NCI-H1105 (cell line): ENCODE measurements around the gene LAMC3.

Experiments used
- DNase-seq: peaks from one replicate; lab custom pipeline; 2025; lab: John Stamatoyannopoulos, UW

Gene LAMC3

DNA sequence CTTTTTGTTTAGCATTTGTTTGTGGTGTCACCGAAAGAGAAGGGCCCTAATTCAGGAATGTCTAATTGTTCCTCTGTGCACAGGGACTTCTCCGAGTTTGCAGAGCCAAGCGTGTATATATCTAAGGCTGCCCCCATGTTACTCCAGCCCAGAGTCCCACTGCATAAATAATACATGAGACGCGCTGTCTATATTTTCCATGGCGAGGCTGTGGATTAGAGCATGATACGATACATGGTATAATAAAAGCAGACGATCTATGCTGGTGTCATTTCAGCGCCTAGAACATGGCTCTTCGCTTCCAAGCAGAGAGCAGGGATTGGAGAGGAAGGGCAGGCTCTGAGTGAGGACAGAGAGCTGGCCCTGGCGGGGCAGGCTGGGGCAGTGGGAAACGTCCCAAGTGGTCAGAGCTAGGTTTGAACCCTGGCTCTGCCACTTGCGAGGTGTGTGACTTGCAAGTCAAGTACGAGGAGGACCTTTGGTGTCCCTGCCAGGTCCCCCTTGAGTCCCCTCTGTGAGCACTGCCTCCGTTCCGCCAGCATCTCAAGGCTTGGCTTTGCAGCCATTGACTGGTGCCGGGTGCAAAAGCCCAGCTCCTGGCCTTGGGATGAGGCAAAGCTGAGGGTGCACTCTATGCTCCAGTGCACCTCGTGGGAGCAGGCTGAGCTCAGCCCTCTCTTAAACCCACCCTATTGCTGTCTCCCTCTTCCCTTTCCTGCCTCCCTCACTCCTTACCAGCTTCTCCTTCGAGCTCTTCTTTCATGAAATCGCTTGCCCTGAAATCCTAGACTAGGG, 29.2 kb upstream of the LAMC3 start:
- DNase-seq, result no peak

DNA sequence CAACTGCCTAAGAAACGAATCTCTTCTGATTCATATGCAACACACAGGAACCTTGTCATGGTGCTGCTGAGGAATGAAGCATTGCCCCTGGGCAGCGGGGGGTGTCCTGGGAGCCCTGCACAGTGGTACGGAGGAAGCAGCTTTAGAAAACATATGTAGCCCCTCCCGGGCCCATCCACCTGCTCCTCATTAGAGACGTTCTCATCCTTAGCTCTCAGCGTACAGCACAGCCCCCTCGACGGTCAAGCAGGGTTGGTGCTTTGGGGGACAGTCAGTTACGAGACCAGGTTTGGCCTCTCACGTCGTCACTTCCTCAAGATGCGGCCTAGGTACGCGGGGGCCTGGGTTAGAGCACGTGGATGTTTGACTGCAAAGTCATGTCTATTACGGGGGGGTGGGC, 28.4 kb upstream of the LAMC3 start:
- no peak for DNase-seq

DNA sequence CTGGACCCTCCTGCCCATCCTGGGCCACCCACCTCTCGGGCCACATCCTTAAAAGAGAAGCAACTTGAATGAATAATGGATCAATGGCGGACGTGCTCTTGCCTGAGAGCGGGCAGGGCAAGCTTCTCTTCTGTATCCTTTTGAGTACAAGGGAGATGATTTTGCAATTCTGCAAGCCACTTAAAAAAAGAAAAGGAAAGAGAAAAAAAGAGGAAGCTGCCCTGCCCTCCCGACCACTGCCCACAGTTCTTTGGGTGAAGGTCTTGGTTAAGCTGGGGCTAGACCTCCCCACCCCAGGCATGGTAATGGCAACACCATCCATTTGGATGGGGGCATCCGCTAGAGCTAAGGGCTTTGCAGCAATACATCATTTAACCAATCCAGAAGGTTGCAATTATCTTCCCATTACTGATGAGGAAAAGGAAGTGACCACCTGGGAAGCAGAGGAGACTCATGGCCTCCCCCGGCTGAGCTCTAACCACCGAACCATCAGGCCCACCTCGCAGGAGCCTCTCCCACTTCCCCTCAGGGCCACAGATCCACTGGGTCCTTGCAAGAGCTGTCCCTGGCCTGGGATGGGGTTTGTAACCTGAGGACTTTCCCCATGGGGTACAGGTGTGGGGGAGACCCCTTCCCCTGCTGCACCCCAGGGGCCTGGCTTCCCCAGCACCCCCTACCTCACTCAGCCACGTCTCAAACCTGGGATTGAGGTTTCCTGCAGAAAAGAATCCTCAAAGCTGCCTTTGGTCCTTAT, 27.8 kb upstream of the LAMC3 start:
- no peak for DNase-seq

DNA sequence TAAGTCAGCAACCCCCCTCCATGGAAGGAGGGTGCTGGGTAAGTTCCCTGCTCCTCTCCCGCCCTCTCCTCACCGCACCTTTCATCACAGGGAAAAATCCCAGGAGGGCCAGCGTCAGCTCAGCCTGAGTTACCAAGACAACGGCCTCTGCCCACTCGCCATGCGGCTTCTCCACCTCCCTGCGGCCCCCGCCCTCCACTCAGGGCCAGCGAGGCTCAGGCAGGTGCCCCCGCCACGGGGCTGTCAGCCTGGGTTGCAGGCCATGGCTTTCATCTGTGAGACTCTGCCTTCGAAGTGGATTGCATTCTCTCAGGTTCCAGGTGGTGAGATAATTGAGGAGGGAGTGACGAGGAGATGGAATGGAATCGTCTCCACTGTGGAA, 27.2 kb upstream of the LAMC3 start:
- DNase-seq, result no peak

DNA sequence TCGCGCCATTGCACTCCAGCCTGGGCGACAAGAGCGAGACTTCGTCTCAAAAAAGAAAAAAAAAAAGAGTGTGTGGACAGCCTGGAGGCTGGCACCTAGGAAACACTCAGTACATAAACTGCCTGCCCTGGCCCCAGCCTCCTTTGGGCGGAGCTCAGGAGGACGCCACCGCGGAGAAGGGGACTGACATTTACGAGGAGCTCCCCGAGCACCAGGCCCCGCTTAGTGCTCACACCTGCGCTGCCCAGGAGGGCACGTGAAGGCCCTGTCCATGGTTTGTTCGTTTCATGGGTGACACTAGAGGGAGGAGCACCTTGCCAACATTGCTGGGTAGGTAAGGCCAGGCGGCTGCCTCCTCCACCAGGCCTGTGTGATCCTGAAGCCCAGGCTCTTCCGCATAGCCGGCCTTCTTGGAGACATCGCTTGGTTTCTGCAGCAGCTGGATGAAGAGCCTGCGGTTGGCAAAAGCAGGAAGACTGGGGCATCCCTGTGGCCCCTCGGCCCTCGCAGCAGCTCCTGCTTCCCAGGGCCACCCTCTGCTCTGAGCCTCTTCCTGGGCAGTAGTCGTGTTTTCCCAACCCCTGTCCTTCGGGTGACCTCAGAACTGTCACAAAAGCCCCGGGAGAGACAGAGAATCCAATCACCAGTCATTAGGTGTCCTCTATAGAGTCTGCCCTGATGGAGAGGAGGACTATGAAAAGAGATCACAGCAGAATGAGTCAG, 26.2 kb upstream of the LAMC3 start:
- DNase-seq, result no peak

DNA sequence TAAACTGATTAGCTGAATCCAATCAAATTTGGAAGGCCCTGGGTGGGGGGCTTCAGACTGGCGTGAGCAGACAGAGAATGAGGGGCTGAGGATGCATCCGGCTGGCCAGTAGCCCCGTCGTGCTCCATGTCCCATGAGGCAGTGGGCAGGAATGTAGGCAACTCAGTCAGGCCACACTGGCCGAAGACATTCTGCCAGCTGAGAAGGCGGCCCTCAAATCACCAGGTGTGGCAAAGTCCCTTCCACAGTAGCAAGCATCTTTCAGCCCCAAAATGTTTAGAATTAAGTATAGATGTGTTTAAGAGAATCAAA, 25.7 kb upstream of the LAMC3 start:
- no peak for DNase-seq

DNA sequence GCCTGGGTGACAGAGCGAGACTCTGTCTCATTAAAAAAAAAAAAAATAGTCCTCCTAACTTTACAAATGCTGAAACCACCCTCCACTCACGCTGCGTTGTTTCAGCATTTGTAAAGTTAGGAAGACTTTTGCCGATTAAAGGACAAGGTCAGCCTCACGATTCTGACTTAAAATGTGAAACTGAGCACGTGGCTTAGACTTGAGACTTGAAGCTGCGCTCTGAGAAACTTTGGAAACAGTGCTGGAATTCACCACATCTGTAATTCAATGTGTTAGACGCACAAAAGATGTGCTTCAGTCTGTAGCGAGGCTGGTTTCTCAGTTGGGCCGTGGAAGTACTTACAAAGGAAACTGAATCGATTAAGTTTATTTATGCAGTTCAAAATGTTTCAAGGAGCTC, 25.0 kb upstream of the LAMC3 start:
- no peak for DNase-seq

DNA sequence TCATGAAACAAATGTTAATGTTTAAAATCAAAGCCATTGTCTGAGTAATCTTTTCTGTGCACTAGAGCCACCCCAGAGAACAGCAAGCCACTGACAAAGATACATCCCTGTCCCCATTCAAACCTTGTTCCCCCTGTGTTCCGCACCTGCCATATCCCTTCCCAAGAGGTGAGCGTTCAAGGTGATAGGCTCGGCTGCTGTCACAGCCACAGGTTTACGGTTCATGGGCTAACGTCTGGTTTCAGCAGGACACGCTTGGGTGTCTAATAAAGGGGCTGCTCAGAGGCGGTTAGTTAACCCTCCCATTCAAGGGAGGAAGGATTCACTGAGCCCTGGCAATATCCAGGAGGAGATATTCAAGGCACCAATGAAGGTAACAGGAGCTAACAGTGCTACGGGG, 24.5 kb upstream of the LAMC3 start:
- no peak for DNase-seq

DNA sequence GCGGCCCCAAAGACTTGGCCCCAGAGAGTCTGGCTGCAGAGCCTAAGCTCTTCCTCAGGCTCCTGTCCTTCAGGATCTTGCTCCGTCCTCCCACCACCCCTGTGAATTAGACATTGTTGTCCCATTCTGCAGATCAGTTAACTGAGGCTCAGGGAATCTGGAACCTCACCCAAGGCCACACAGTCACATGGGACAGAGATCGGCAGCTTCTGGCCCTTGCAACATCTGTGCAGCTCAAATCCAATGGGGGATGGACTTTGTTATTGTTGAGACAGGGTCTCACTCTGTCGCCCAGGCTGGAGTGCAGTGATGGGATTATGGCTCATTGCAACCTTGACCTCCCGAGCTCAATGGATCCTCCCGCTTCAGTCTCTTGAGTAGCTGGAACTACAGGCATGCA, 23.9 kb upstream of the LAMC3 start:
- DNase-seq, result no peak

DNA sequence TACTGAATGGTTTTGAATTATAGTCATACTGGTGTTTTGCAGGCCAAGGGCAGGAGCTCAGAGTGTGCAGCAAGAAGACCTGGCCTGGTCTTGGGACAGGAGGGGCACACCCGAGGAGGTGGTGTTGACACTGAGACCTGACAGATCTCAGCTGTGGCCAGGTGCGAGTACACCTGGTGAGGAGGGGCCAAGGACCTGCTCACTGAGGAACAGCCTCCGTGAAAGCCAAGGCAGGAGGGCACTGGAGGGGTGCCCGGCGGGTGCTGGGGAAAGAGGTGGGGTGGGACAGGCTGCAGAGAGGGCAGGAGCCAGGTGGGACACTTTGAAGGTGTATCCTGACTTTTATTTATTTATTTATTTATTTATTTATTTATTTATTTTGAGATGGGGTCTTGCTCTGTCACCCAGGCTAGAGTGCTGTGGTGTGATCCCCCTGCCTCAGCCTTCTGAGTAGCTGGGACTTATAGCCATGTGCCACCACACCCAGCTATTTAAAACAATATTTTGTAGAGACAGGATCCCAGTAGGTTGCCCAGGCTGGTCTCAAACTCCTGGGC, 23.3 kb upstream of the LAMC3 start:
- DNase-seq, result no peak

DNA sequence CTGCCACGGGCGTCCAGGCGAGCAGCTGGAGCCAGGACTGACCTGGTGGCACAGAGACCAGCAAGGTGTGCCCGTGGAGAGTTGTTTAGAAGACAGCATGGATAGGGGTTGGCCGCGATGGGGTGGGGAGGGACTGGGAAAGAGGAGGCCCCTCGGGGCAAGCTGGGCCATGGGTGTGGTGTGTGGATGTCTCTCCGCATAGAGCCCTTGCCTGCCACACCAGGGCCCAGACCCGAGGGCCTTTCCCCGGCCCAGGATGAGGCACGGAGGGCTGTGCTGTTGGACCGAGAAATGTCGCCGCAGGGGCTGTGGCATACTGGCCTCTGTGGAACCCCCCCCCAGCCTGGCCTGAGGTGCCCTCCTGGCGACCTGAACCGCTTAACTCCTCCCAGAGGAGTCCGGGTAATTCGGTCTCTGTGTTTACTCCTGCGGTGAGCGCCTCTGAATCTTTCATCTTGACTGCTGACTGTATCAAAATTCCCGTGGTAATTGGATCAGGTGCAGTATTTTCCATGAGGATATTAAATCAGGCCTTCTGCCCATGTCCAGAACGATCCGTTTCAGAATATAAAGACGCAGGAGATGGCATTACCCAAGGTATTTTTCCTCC, 22.5 kb upstream of the LAMC3 start:
- no peak for DNase-seq

DNA sequence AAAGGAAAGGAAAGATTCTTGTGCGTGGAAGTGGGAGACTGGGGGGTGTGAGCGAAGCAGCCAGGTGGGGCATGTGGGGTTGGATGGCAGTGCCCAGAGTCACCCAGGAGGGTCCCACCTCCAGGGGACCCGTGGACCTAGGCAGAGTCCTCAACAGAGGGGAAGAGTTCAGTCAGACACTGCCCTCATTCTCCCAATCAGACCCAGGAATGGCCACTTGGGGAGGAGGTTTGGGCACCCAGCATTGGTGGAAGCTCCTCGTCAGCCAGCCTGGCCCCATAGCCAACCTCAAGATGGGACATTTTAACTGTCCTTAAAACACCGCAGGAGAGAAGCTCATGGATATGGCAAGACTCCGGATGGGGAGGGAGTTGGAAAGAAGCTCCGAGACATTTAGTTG, 21.9 kb upstream of the LAMC3 start:
- no peak for DNase-seq

DNA sequence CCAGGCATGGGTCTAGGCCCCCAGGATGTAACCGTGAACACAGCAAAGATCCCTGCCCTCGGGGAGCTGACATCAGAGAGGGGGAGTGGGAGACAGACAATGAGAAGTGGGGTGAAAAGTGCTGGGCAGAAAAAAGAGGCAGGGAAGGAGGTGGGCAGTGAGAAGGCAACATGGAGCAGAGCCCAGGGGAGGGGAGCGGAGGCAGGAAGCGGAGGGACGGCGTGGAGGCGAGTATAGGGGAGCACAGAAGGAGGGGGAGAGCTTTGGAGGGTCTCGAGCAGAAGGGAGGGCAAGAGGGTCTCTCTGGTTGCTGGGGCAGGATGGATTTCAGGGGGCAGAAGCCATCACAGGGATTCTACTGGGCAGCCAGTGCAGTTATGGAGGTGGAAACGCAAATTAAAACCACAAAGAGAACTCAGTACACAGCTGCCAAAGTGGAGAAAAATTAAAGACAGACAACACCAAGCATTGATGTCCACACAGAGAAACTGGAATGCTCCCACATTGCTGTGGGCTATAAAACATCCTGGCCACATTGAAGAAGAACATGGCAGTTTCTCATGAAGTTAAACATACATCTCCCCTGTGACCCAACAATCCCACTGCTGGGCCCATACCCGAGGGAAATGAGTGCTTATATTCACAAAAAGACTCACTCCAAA, 21.1 kb upstream of the LAMC3 start:
- DNase-seq, result no peak

DNA sequence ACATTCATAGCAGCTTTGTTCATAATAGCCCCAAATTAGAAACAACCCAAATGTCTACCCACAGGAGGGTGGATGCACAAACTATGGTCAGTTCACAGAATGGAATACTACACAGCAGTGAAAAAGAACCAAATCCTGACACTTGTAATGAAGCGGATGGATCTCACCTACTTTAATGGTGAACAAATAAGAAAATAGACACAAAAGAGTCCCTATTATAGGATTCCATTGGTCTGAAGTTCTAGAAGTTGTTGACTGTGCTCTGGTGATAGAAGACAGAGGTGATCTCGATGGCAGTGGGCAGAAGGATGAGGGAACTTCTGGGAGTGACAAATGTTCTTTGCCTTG, 20.6 kb upstream of the LAMC3 start:
- no peak for DNase-seq

DNA sequence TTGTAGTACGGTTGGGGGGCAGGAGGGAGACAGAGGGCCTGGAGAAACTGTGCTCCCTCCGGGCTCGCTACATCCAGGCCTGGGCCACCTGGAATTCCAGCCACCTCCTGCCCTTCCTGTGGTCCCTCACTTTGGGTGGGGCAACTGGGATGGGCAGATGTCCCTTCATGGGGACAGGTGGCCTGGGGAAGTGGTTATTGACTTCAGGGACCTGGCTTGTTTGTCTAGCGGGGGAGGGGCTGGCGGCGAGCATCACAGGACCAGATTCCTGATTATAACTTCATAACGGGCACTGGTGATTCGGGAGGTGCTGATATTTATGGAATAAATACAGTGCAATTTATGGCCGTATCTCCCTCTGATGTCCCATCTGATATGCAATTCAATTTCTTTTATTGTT, 20.1 kb upstream of the LAMC3 start:
- no peak for DNase-seq

DNA sequence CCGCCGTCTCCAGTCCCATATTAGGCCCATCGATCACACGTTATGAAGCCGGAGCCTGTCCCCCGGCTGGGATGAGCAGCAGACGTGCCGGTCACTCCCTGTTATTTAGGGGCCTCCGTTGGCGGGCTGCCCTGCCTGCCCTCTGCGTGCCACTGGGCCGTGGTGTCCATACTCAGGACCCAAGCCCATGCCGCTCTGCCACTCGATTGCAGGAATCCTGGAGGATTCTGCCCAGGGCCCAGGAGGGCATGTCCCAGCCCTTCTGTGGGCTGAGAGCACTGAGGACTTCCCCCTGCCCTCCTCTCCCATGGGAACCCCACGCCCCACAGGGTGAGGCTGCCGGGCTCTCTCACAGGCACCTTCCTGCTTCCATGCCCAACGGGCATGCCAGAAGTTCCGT, 19.6 kb upstream of the LAMC3 start:
- DNase-seq, result no peak

DNA sequence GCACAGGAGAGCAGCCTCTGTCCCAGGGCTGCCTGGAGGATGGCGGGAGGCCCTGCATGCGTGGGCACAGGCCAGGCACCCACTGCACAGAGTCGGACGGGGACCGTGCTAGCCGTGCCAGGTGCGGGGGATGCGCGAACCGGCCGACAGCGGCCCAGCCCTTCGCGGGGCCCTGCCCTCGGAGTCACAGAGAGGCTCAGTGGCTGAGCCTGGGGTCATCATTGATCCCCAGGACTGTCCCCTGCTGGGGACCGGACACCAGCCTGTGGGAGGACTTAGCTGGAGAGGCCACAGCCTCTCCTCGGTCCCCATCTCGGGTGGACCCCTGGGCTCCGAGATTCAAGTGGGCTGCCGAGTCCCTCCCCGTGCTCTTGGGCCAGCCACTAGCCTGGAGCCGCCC, 19.1 kb upstream of the LAMC3 start:
- DNase-seq, result no peak

DNA sequence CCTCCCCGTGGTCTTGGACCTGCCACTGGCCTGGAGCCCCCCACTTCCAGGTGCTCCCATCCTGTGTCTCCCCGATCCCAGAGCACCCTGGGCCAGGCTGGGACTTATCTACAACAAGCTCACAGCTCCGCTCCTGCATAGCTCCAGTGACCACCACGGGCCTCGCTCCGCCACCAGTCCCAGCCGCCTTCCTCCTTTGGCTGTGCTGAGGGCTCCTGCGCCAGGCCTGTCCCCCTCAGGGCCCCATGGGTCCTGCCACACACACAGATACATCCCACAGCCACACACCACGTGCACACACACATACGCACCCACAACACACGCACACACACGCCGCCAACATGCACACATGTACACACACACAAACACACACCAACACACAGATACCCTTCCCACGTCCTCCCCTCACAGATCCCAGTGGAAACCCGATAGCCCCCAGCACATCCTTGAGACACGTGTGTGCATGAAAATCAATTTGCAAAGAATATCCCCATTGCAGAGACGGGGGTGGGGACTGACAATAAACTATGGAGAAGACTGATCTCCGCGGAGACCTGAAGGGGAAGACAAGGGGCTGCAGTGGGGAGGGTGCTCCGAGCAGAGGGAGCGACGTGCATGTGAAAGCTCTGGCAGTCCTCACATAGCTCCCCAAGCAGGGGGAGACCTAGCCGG, 18.5 kb upstream of the LAMC3 start:
- DNase-seq, result no peak

DNA sequence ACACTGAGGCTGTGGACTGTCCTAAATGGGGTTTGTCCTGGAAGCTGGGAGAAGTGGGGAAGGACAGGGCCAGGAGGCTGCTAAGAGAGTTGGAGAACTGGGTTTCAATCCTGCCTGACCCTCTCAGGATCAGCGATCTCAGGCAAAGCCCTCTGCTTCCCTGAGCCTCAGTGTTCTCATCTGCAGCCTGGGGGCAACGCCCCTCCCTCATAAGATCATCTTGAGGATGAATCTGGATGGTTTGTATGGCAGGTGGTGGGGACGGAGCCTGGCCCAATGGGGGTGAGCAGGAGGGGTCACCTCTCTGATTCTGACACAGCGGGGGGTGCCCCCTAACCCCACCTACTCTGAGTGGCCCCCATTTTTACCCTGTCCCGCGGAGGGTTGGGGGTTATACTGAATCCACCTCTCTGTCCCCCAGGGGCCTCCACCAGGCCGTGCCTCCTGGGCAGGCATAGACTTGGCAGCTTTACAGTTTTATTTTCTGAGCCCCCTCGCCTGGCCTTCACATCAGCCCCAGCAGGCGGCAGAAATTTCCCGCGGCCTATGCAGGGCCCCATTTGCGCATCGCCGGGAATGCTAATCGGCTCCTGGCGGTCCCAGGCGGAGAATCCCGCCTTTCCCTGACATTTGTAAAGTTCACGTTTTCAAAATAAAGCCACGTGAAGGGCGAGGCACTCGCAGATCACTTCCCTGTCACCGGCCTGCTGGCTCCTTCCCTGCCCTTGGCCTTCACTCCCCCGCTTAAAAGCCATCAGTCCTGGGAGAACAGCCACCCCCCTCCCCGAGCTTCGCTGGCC, 17.8 kb upstream of the LAMC3 start:
- DNase-seq, result no peak

DNA sequence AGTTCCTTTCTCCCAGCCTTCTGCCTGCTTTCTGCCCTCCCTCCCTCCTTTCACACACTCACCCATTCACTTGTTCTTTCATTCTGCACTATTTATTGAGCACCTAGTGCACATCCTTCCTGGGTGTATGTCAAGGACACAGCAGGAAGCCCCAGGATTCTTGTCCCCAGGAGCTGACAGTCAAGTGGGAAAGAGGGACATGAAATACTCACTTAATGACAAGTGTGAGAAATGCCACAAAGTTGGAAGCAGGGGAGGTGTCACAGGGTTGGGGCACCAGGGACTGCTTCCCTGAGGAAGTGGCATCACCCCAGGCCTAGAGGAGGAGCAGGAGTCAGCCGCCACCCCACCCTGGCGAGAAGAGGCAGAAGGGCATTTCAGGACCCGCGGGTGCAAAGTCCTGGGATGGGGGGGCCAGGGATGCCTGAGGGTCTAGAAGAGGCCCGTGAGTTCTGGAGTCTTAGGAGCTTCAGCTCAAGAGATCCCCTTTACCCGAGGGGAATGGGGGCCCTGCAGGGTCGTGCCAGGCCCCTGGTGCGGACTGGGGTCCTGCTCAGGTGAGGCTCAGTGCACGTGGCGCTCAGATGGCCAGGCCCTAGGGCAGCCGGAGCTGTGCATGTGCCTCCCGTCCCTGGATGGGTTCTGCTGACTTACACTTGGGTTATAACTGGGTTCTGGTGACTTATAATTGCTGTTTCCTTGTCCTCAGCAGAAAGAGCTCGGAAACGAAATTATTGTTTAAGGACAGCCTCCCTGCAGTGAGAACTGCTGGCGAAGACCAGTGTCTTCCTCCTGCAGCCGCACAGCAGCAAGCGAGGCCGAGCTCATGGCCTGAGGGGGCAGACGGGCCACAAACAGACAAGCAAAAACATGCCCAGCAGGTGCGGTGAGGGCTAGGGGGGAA, 16.9 kb upstream of the LAMC3 start:
- no peak for DNase-seq
